Measurements from ENCODE around the gene CATSPERD. TPM values are rescaled to one million over a fixed set of nuclear protein-coding genes. Genes with fewer than 3 reads are reported as not detected.

CATSPERD gene
- polyA plus RNA-seq, 5 donors: 0.81 to 2.3 (median 1.8) TPM; not detected in 1

DNA sequence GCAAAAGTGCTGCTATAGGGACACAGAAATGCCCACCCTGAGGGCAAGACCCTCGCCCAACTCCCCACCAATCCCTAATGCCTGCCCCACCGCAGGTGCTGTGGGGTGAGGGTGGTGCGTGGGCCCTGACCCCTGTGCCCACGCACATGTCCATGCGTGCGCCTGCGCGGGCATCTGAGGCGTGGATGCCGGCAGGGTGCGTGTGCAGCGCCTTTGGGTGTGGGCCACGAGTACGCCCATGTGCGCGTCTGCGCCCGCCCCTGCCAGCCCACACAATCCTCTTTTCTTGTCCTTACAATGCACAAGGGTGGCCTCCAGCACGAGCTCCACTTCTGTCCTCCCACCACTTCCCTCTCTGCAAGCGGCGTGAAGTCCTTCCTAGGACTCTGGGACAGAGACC lies 104.7 kb downstream of the CATSPERD start:
- no peak for DNase-seq

- DNase-seq: no peak
Observed at GRCh38 chr19:5826531-5827341, 106.3 kb downstream of the CATSPERD start.

DNA sequence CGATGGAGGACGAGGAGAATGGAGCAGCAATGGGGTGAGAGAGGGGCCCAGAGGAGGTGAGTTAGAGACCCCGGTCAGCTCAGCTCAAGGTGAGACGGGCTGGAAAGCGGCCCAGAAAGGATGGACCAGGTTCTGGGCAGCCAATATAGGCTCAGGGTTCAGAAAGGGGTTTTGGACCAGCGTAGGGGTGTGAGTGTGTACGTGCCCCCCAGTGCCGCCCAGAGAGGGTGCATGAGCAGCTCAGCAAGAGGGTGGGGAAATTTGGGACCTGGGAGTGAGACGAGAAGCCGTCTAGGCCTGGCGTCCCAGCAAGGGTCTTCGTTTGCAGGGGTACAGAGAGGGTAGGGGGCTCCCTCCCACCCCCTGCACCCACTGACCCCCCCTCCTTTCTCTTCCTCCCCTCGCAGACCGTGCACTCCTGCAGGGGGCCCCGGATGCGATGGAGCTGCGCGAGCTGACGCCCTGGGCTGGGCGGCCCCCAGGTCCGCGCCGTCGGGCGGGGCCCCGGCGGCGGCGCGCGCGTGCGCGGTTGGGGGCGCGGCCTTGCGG lies 107.0 kb downstream of the CATSPERD start:
- no peak for DNase-seq

DNA sequence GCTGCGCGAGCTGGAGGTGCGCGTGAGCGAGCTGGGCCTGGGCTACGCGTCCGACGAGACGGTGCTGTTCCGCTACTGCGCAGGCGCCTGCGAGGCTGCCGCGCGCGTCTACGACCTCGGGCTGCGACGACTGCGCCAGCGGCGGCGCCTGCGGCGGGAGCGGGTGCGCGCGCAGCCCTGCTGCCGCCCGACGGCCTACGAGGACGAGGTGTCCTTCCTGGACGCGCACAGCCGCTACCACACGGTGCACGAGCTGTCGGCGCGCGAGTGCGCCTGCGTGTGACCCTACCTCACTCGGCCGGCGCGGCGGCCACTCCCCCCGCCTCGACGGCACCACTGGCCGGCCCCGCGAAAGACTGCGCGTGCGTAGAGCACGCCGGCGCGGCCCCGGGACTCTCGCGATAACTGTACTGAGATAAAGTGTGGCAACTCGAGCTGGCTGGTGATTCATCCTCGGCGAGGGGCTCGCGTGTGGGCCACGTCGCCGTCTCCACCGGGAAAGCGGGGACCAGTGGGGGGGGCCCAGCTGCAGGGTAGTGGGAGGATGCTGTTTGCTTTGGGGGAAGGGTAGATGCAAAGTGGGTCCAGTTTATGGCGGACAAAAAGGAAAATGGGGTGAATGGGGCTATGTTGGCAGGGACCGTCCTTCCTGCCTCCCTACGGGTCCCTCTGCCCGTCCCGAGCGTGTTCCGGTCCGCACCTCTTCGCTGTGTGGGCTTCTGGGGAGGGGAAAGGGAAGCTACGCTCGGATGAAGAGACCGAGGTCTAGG lies 107.6 kb downstream of the CATSPERD start:
- DNase-seq: peak; percentile 94

Other genes with a start within 250 kb of the CATSPERD start
- gene TINCR, start 152.7 kb upstream of the CATSPERD start, polyA plus RNA-seq (ENCODE audit: insufficient read depth in 1 of 5, insufficient read length in 5 of 5, low replicate concordance in 1 of 5): under 1 TPM; 0.40 to 0.64 (median 0.50) TPM
- 100 to 1,000 TPM in 1 of 5 donors, 10 to 100 TPM in 4; 71.8 to 106 (median 80.3) TPM for gene SAFB2, start 97.9 kb upstream of the CATSPERD start, polyA plus RNA-seq (ENCODE audit: insufficient read depth in 1 of 5, insufficient read length in 5 of 5, low replicate concordance in 1 of 5)
- 100 to 1,000 TPM; 150 to 201 (median 159) TPM for gene SAFB, start 97.6 kb upstream of the CATSPERD start, polyA plus RNA-seq (ENCODE audit: insufficient read depth in 1 of 5, insufficient read length in 5 of 5, low replicate concordance in 1 of 5)
- gene MICOS13, start 40.1 kb upstream of the CATSPERD start, polyA plus RNA-seq (ENCODE audit: insufficient read depth in 1 of 5, insufficient read length in 5 of 5, low replicate concordance in 1 of 5): 10 to 100 TPM; 24.4 to 66.9 (median 30.4) TPM
- 10 to 100 TPM in 2 of 5 donors, 1 to 10 TPM in 3; 7.5 to 11.4 (median 9.0) TPM for gene HSD11B1L, start 39.6 kb upstream of the CATSPERD start, polyA plus RNA-seq (ENCODE audit: insufficient read depth in 1 of 5, insufficient read length in 5 of 5, low replicate concordance in 1 of 5)
- gene RPL36, start 30.3 kb upstream of the CATSPERD start, polyA plus RNA-seq (ENCODE audit: insufficient read depth in 1 of 5, insufficient read length in 5 of 5, low replicate concordance in 1 of 5): 1,000 to 10,000 TPM in 1 of 5 donors, 100 to 1,000 TPM in 4; 697 to 1,241 (median 771) TPM
- 10 to 100 TPM; 31.2 to 53.7 (median 41.7) TPM for gene LONP1, start 491 bp upstream of the CATSPERD start, polyA plus RNA-seq (ENCODE audit: insufficient read depth in 1 of 5, insufficient read length in 5 of 5, low replicate concordance in 1 of 5)
- gene PRR22, start 64.1 kb downstream of the CATSPERD start, polyA plus RNA-seq (ENCODE audit: insufficient read depth in 1 of 5, insufficient read length in 5 of 5, low replicate concordance in 1 of 5): 1 to 10 TPM; 1.1 to 2.9 (median 2.0) TPM
- gene DUS3L, start 70.5 kb downstream of the CATSPERD start, polyA plus RNA-seq (ENCODE audit: insufficient read depth in 1 of 5, insufficient read length in 5 of 5, low replicate concordance in 1 of 5): 10 to 100 TPM; 22.3 to 33.2 (median 27.3) TPM
- gene NRTN, start 84.4 kb downstream of the CATSPERD start, polyA plus RNA-seq (ENCODE audit: insufficient read depth in 1 of 5, insufficient read length in 5 of 5, low replicate concordance in 1 of 5): 1 to 10 TPM; 1.1 to 2.0 (median 1.7) TPM
- under 1 TPM; 0.46 to 0.84 (median 0.71) TPM for gene FUT6, start 119.1 kb downstream of the CATSPERD start, polyA plus RNA-seq (ENCODE audit: insufficient read depth in 1 of 5, insufficient read length in 5 of 5, low replicate concordance in 1 of 5)
- gene FUT3, start 130.8 kb downstream of the CATSPERD start, polyA plus RNA-seq (ENCODE audit: insufficient read depth in 1 of 5, insufficient read length in 5 of 5, low replicate concordance in 1 of 5): under 1 TPM in 4 of 5 donors, not detected in 1; 0.49 to 0.66 (median 0.61) TPM
- not detected for gene FUT5, start 149.9 kb downstream of the CATSPERD start, polyA plus RNA-seq (ENCODE audit: insufficient read depth in 1 of 5, insufficient read length in 5 of 5, low replicate concordance in 1 of 5)
- 100 to 1,000 TPM; 103 to 203 (median 116) TPM for gene NDUFA11, start 183.2 kb downstream of the CATSPERD start, polyA plus RNA-seq (ENCODE audit: insufficient read depth in 1 of 5, insufficient read length in 5 of 5, low replicate concordance in 1 of 5)
- gene VMAC, start 184.2 kb downstream of the CATSPERD start, polyA plus RNA-seq (ENCODE audit: insufficient read depth in 1 of 5, insufficient read length in 5 of 5, low replicate concordance in 1 of 5): 10 to 100 TPM in 1 of 5 donors, 1 to 10 TPM in 4; 7.3 to 10.7 (median 9.0) TPM
- gene CAPS, start 193.6 kb downstream of the CATSPERD start, polyA plus RNA-seq (ENCODE audit: insufficient read depth in 1 of 5, insufficient read length in 5 of 5, low replicate concordance in 1 of 5): 10 to 100 TPM; 13.5 to 56.0 (median 32.9) TPM

All from right lung (tissue), 5 donors.